Smooth muscle cell of the brain vasculature (primary cell): Measurements from ENCODE around the gene C22orf15.
A peak's percentile ranks its signal among the peaks of the same experiment; 100 is the strongest.

ENCODE experiments used
- DNase-seq: peaks from one replicate; pipeline ENCODE4 v3.0.0-alpha.2; 2012; ENCODE audit warnings: low read depth, low spot score

C22orf15 gene

GRCh38 chr22:23750714-23751440, 11.9 kb upstream of the C22orf15 start, which contains the start of gene ZNF70:
ZNF70 (minus strand) TSS chr22:23751112; CDS start chr22:23745140, 5,972 bp downstream.
- DNase-seq, result peak; percentile 41

DNA sequence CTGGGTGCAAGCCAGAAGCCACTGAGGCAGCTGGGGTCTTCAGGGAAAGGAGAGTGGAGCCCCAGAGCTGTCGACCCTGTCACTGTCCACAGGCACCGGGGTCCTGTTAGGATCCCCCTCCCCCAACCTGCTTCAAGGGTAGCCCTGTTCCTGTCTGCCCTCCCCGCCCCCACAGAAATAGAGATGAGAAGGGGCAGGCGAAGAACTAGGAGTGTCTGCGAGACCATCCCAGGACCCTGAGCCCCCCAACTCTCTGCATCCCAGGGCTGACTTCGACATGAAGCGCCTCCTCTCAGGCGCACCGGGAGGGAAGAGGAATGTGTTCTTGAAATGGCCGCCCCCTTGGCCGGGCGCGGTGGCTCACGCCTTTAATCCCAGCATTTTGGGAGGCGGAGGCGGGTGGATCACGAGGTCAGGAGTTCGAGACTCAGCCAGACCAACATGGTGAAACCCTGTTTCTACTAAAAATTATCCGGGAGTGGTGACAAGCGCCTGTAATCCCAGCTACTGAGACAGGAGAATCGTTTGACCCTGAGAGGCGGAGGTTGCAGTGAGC, 11.3 kb upstream of the C22orf15 start:
- no peak for DNase-seq

- DNase-seq, result no peak
These were observed 10.6 kb upstream of the C22orf15 start for GRCh38 chr22:23752090-23752691.

DNA sequence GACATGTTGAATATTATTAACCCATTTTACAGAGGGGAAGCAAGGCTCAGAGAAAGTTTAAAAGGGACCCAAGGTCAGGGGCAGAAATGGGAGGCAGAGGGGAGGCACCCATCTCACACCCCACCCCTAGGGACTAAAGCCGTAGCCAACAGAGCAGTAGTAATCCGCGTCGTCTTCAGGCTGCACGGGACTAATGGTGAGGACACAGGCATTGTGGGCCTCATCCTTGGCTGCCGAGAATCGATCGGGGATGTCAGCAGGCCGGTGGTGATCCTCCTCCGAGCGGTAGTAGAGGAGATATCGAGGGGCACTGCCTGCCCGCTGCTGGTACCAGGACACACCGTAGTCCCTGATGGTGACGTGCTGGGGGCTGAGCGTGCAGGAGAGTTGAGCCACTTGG, 10.0 kb upstream of the C22orf15 start:
- DNase-seq, result no peak

DNA sequence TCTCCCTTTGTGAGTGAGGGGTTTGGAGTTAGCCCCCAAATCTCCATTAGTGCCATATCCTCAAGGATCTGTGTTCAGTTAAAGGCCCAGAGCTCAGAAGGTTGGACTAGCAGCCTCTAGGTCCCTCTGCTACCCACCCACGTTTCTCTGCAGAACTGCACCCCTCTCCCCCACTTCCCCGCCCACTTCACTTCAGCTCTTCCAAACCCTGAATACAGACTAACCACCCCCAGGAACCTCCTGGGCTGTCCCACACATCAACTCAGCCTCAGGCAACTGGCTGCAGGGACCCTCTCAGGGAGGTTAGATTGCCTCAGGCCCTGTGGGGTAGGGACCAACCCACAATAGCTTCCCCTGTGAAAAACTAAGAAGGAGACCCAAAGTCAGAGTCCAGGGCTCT, 9.4 kb upstream of the C22orf15 start:
- no peak for DNase-seq

- no peak for DNase-seq
These were observed 8.4 kb upstream of the C22orf15 start, which contains the start of gene VPREB3 for GRCh38 chr22:23754220-23754919. VPREB3 (minus strand) TSS chr22:23754425; CDS start chr22:23754363, 62 bp downstream.

- DNase-seq, result no peak
These were observed 7.7 kb upstream of the C22orf15 start for GRCh38 chr22:23754980-23755636.

GRCh38 chr22:23755711-23756110, 7.1 kb upstream of the C22orf15 start:
- no peak for DNase-seq

- DNase-seq, result no peak
These were observed 5.9 kb upstream of the C22orf15 start for GRCh38 chr22:23756891-23757290.

DNA sequence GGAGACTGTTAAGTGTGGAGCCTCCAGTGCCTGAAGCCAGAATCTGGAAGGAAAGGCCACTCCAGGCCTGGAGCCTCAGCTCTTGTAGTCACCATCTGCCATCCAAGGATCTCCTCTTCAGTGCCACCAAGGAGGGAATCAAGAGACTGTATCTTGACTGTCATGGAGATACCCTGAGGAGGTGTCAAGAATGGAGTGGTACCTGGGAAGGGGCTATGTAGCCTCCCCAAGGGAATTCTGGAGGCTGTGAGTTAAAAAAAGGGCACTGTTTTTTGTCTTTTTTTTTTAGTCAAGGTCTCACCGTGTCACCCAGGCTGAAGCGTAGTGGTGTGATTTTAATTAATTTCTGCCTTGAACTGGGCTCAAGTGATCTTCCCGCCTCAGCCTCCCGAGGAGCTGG, 3.2 kb upstream of the C22orf15 start:
- no peak for DNase-seq

DNA sequence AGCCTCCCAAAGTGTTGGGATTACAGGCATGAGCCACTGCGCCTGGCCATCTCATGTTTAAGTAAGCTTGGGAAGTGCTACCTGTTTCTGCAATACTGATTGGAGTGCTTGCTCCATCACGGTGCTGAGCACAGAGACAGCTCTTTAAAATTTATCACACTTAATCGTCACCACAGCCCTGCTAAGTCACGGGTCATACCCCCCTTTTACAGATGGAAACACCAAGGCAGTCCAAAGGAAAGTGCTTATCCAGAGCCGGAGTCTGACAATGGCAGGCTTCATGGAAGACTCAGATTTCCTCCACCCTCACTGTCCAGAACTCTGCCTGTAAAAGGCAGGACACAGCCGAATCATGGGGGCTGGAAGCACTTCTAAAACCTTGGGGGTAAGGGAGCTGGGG, 2.7 kb upstream of the C22orf15 start:
- DNase-seq, result no peak

DNA sequence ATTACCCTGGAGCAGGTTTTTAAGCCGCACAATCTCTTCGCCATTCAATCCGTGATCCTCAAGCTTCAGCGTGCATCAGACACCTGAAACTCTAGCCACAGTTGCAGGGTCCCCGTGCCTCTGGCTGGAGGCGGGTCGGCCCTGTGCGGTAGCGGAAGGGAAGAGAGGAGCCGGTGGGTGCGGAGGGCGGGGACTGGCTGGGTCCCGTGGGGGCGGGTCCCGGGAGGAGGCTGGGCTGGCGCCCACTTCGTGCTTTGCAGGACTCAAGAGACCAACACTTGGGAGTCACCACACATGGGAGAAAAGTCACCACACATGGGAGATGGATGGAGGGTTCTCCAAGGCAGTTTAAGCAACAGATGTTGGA, 772 bp downstream of the C22orf15 start:
- DNase-seq, result no peak

DNA sequence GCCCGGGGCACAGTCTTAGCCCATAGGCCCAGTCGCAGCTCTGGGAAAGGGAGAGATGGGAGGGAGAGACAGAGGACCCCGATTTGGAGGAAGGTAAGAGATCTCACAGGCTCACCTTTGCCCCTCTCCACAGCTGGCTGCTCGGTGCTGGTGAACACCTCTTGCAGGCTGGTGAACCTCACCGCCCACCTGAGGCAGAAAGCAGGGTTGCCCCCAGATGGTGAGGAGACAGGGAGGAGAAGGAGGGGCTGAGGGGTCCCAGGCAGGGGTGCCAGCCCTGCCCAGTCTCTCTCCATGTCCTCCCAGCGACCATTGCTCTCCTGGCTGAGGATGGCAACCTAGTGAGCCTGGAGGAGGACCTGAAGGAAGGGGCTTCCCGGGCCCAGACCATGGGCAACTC, 1.2 kb downstream of the C22orf15 start:
- DNase-seq, result no peak

DNA sequence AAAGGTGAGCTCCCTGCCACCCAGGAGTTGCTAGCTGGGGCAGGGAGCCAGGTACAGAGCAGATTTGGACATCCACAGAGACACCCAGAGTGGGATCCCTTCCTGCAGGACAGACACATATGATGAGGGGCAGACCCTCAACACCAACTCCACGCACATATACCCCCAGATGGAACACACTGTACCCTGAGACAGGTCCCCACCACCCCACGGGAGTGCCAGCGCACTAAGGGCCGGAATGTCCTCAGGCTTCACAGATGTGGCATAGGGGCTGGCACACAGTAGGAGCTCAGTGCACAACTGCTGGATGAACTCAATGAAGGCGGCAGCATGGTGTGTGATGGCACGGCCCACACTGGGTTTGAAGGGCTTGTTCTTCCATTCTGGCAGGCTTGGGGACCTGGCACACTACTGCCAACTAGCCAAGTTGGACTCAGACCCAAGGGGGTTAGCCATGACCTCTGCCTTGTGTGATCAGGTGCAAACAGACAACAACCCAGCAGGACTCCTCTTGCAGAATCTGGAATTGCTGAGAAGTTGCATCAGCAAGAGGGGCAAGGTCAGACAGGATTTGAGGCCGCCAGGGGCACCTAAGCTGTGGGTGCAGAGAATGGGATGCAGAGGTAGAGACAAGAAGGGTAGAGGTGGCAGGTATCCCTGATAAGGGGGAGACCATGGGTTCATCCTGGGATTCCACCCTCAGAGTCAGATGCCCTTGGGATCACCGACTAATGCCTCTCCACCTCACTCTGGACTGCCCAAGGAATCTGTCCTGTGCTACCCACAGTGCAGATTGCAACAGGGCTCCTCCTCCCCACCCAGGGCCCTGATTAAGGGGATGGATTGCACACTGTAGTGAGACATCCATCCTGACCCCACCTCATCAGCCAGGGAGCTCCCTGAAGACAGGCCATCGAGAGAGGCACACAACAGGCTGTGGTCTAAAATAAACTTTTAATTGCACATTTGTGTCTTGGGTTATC, 2.4 kb downstream of the C22orf15 start:
- DNase-seq, result no peak

- DNase-seq, result no peak
These were observed 4.5 kb downstream of the C22orf15 start for GRCh38 chr22:23767303-23767672.

- DNase-seq, result peak; percentile 18
These were observed 5.1 kb downstream of the C22orf15 start, which contains the start of gene CHCHD10 for GRCh38 chr22:23767673-23768548. CHCHD10 (minus strand) TSS chr22:23767972; CDS start chr22:23767874, 98 bp downstream.

DNA sequence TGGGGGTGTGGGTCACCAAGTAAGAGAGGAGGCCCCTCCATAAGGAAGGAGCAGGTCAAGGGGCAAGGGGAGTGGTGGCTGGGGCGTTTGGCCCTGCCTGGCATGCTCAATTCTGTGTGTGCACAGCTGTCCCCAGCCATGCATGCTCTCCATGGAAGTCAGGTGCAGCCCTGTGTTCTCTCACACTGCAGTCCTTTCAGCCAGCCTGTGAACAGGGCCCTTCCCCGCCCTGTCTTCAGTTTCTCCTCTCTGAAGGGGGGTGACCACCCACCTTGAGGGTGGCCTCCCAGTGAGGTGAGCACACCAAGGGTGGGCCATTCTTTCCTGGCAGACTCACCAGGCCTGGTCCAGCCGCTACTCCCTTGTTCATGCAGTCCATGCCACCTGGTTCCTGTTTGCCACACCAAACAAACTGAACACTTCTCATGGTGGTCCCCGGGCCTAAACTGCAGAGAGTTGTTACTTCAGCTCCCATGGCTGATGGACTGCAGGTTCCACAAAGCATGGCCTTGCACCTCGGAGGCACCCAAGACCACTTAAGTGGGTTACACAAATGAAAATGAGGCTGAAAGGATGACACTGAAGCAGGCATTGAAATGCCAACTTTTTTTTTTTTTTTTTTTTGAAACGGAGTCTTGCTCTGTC, 6.7 kb downstream of the C22orf15 start:
- no peak for DNase-seq

GRCh38 chr22:23772315-23772648, 9.5 kb downstream of the C22orf15 start:
- DNase-seq, result no peak
